ENCODE measurements around the gene SMURF2.

Gene SMURF2

GRCh38 chr17:64503821-64504768, 158.0 kb downstream of the SMURF2 start:
- no peak for DNase-seq (ENCODE audit: low read depth in 2 of 2)

- no peak for DNase-seq (ENCODE audit: low read depth in 2 of 2)
Observed at GRCh38 chr17:64503341-64503740, 158.8 kb downstream of the SMURF2 start.

GRCh38 chr17:64502809-64503208, 159.3 kb downstream of the SMURF2 start:
- DNase-seq (ENCODE audit: low read depth in 2 of 2), result no peak

- DNase-seq (ENCODE audit: low read depth in 2 of 2), result no peak
Observed at GRCh38 chr17:64502021-64502420, 160.1 kb downstream of the SMURF2 start.

GRCh38 chr17:64500862-64501765, 161.0 kb downstream of the SMURF2 start:
- DNase-seq (ENCODE audit: low read depth in 2 of 2), result no peak

- DNase-seq (ENCODE audit: low read depth in 2 of 2), result no peak
Observed at GRCh38 chr17:64500487-64500859, 161.6 kb downstream of the SMURF2 start.

GRCh38 chr17:64499805-64500486, 162.2 kb downstream of the SMURF2 start:
- DNase-seq (ENCODE audit: low read depth in 2 of 2), result no peak

GRCh38 chr17:64498308-64499203, 163.6 kb downstream of the SMURF2 start:
- no peak for DNase-seq (ENCODE audit: low read depth in 2 of 2)

- DNase-seq (ENCODE audit: low read depth in 2 of 2), result no peak
Observed at GRCh38 chr17:64497565-64498035, 164.5 kb downstream of the SMURF2 start.

- DNase-seq (ENCODE audit: low read depth in 2 of 2), result peak; percentile 92 to 93
Observed at GRCh38 chr17:64496786-64497564, 165.1 kb downstream of the SMURF2 start, which contains the start of gene POLG2. POLG2 (minus strand) TSS chr17:64497054; CDS start chr17:64496968, 86 bp downstream.

- no peak for DNase-seq (ENCODE audit: low read depth in 2 of 2)
Observed at GRCh38 chr17:64496348-64496785, 165.7 kb downstream of the SMURF2 start.

Data from stimulated activated CD8-positive, alpha-beta memory T cell treated with anti-CD3 and anti-CD28 coated beads, Interleukin-15, amount 100 ng/mL, for 48 hours (primary cell).